Measurements from ENCODE around the gene TNNI3K.

TNNI3K gene

DNA sequence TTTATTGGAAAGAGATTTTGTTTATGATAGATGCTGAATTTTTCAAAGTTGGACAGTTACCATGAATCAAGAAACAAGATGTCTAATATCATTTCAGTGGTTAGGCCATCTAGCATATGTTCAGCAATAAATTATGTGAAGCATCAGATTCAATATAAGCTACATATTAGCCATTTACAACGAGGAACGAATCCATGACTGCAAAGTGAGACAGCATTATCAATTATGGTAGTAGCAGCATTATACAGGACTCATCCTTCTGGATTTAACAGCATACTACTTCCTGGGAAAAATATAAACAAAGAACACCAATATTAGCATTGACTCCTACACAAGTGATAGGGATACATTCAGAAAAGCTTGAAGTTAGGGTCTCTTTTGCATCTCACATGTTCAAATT, 218.1 kb downstream of the TNNI3K start:
- Histone ChIP-seq H3K4me1 (ENCODE audit: insufficient read depth, insufficient read length) (no peaks in the 10 kb centered on the region), H3K4me3 (ENCODE audit: insufficient read length, low read depth) (no peak overlapping the region), H3K9ac (ENCODE audit: insufficient read length, low read depth) (no peak overlapping the region), H3K36me3 (ENCODE audit: insufficient read depth, insufficient read length, low read length) (no peaks in the 10 kb centered on the region), H3K9me3 (ENCODE audit: insufficient read depth, low read length) (no peaks in the 10 kb centered on the region), H3K27me3 (ENCODE audit: insufficient read depth, insufficient read length) (no peaks in the 10 kb centered on the region)
- TF ChIP-seq YY1 (IDR thresholded peaks at IDR 0.05; ENCODE audit: insufficient read depth, insufficient read length) (no peak), ZNF274 (IDR thresholded peaks at IDR 0.05; ENCODE audit: low read depth, low read length) (no peak), SUZ12 (IDR thresholded peaks at IDR 0.05; ENCODE audit: extremely low read depth, insufficient read depth, insufficient read length) (no peak)
- DNase-seq (ENCODE audit: low read depth, low spot score), result no peak

DNA sequence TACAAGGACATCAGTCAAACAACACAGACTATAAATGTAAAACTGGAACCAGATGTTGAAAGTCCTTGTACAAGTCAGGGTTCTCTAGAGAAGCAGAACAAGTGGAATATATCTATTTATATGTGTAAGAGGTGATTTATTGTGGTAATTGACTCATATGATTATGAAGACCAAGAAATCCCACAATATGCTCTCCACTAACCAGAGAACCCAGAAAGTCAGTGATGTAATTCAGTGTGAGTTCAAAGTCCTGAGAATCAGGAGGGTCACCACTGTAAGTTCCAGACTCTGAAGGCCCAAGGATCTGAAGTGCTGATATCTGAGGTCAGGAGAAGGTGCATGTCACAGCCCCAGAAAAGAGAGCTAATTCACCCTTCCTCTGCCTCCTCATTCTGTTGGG, 220.2 kb downstream of the TNNI3K start:
- H3K9ac ChIP-seq (ENCODE audit: insufficient read length, low read depth), result no peak overlapping the region
- TF ChIP-seq YY1 (IDR thresholded peaks at IDR 0.05; ENCODE audit: insufficient read depth, insufficient read length) (no peak), SUZ12 (IDR thresholded peaks at IDR 0.05; ENCODE audit: extremely low read depth, insufficient read depth, insufficient read length) (no peak), ZNF274 (IDR thresholded peaks at IDR 0.05; ENCODE audit: low read depth, low read length) (no peak)
- no peaks in the 10 kb centered on the region for H3K9me3 ChIP-seq (ENCODE audit: insufficient read depth, low read length)
- no peak for DNase-seq (ENCODE audit: low read depth, low spot score)
- H3K4me1 ChIP-seq (ENCODE audit: insufficient read depth, insufficient read length), result no peaks in the 10 kb centered on the region
- no peaks in the 10 kb centered on the region for H3K27me3 ChIP-seq (ENCODE audit: insufficient read depth, insufficient read length)
- H3K4me3 ChIP-seq (ENCODE audit: insufficient read length, low read depth), result no peak overlapping the region
- no peaks in the 10 kb centered on the region for H3K36me3 ChIP-seq (ENCODE audit: insufficient read depth, insufficient read length, low read length)

DNA sequence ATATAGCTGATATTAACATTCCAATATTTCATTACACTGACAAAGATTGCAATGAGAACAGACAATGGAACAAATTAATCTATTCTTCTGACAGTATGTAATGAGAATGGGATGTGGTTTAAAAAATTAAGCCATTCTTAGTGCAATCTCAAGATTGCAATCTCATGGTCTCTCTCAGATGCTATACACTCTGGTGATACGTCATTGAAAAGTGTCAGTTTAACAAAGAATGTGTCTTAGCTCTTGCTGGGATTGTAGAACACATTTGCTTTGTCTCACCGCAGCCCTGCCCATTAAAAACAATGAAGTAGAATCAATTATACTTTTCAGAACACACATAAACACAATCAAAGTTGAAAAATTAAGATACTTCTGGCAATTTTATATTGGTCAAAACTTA, 222.1 kb downstream of the TNNI3K start:
- Histone ChIP-seq H3K4me1 (ENCODE audit: insufficient read depth, insufficient read length) (no peaks in the 10 kb centered on the region), H3K9me3 (ENCODE audit: insufficient read depth, low read length) (no peaks in the 10 kb centered on the region), H3K4me3 (ENCODE audit: insufficient read length, low read depth) (no peak overlapping the region)

DNA sequence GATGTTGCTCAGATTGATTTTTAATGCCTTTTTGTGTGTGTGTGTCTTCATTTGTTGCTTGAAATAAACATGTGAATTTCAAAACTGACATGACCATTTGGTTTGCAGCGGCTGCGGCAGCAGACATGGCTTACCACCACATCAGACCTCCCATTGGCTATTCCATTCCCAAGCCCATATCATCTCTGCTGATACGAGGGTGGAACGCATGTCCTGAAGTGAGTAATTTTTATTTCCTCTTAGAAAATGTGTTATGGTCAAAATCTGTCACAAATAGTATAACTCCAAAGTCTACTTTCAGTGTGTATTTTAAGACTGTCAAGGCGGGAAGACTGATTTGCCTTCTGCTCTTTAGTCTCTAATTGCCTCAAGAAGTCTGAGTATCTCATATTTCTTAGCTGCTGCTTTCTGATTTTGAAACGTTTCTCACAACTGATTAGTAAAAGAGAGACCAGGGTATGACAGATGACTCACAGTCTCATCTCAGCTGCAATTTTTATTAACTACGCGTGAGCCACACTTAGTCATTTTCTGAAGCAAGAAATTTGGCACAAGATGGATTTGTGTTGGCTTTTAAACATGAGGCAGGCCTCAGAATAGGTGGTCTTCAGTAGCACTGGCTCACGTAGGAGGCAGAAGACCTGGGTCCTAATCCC, 228.3 kb downstream of the TNNI3K start:
- Histone ChIP-seq H3K9ac (ENCODE audit: insufficient read length, low read depth) (no peak overlapping the region), H3K36me3 (ENCODE audit: insufficient read depth, insufficient read length, low read length) (no peaks in the 10 kb centered on the region), H3K9me3 (ENCODE audit: insufficient read depth, low read length) (peaks cover 19% of the 10 kb centered on the region; the same call in 1 of the 2 replicates), H3K4me3 (ENCODE audit: insufficient read length, low read depth) (no peak overlapping the region), H3K27me3 (ENCODE audit: insufficient read depth, insufficient read length) (no peaks in the 10 kb centered on the region), H3K4me1 (ENCODE audit: insufficient read depth, insufficient read length) (no peaks in the 10 kb centered on the region)
- no peak for DNase-seq (ENCODE audit: low read depth, low spot score)
- TF ChIP-seq ZNF274 (IDR thresholded peaks at IDR 0.05; ENCODE audit: low read depth, low read length), result no peak
- TF ChIP-seq YY1 (IDR thresholded peaks at IDR 0.05; ENCODE audit: insufficient read depth, insufficient read length), result no peak
- TF ChIP-seq SUZ12 (IDR thresholded peaks at IDR 0.05; ENCODE audit: extremely low read depth, insufficient read depth, insufficient read length), result no peak

More for the DNA sequence above, 222.1 kb downstream of the TNNI3K start:
- TF ChIP-seq ZNF274 (IDR thresholded peaks at IDR 0.05; ENCODE audit: low read depth, low read length) (no peak), SUZ12 (IDR thresholded peaks at IDR 0.05; ENCODE audit: extremely low read depth, insufficient read depth, insufficient read length) (no peak), YY1 (IDR thresholded peaks at IDR 0.05; ENCODE audit: insufficient read depth, insufficient read length) (no peak)
- H3K9ac ChIP-seq (ENCODE audit: insufficient read length, low read depth), result no peak overlapping the region
- no peaks in the 10 kb centered on the region for H3K36me3 ChIP-seq (ENCODE audit: insufficient read depth, insufficient read length, low read length)
- no peak for DNase-seq (ENCODE audit: low read depth, low spot score)
- no peaks in the 10 kb centered on the region for H3K27me3 ChIP-seq (ENCODE audit: insufficient read depth, insufficient read length)

- Histone ChIP-seq H3K27me3 (ENCODE audit: insufficient read depth, insufficient read length) (no peaks in the 10 kb centered on the region), H3K36me3 (ENCODE audit: insufficient read depth, insufficient read length, low read length) (no peaks in the 10 kb centered on the region), H3K9ac (ENCODE audit: insufficient read length, low read depth) (no peak overlapping the region), H3K4me1 (ENCODE audit: insufficient read depth, insufficient read length) (no peaks in the 10 kb centered on the region), H3K9me3 (ENCODE audit: insufficient read depth, low read length) (peaks cover 19% of the 10 kb centered on the region; the same call in 1 of the 2 replicates), H3K4me3 (ENCODE audit: insufficient read length, low read depth) (no peak overlapping the region)
- no peak for TF ChIP-seq ZNF274 (IDR thresholded peaks at IDR 0.05; ENCODE audit: low read depth, low read length)
- TF ChIP-seq SUZ12 (IDR thresholded peaks at IDR 0.05; ENCODE audit: extremely low read depth, insufficient read depth, insufficient read length), result no peak
- TF ChIP-seq YY1 (IDR thresholded peaks at IDR 0.05; ENCODE audit: insufficient read depth, insufficient read length), result no peak
- DNase-seq (ENCODE audit: low read depth, low spot score), result no peak
Observed at GRCh38 chr1:74464037-74464436, 228.8 kb downstream of the TNNI3K start.

DNA sequence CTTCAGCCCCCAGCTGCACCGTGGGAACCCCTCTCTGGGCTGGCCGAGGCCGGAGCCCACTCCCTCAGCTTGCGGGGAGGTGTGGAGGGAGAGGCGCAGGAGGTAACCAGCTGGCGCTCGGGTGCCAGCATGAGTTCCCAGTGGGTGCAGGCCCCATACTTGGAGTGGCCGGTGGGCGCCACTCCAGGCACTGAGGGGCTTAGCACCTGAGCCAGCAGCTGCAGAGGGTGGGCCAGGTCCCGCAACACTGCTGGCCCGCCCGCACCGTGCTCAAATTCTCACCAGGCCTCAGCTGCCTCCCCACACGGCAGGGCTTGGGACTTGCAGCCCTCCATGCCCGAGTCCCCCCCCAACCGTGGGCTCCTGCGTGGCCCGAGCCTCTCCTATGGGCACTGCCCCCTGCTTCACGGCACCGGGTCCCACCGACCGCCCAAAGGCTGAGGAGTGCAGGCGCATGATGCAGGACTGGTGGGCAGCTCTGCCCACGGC, 230.1 kb downstream of the TNNI3K start:
- TF ChIP-seq YY1 (IDR thresholded peaks at IDR 0.05; ENCODE audit: insufficient read depth, insufficient read length), result no peak
- no peak for TF ChIP-seq ZNF274 (IDR thresholded peaks at IDR 0.05; ENCODE audit: low read depth, low read length)
- no peak for TF ChIP-seq SUZ12 (IDR thresholded peaks at IDR 0.05; ENCODE audit: extremely low read depth, insufficient read depth, insufficient read length)
- DNase-seq (ENCODE audit: low read depth, low spot score), result no peak

DNA sequence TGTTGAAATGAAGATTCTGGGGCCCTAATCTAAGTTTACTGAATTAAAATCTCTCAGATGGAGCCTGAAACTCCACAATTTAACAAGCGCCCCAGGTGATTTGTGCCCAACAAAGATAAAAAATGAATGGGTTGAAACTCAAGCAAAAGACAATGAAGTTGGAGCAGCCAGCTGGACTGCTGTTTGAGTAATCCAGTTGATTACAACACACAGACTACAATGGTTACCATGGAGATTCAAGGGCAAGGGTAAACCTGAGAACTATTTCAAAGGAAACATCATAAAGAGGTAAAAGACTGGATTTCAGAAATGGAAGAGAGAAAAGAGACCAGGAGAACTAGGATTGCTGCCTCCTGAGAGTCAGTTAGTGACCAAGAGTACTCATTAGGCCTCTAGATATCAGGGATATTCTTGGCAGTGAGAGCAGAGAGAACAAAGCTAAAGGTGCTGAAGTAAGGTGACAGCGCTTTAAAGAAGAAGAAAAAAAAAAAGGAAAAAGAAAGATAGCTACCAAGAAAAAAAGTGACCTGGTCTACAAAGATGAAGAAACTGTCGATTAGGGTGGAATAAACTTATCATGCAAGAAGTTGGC, 232.7 kb downstream of the TNNI3K start:
- Histone ChIP-seq H3K9ac (ENCODE audit: insufficient read length, low read depth) (no peak overlapping the region), H3K27me3 (ENCODE audit: insufficient read depth, insufficient read length) (no peaks in the 10 kb centered on the region)
- no peak for TF ChIP-seq YY1 (IDR thresholded peaks at IDR 0.05; ENCODE audit: insufficient read depth, insufficient read length)
- TF ChIP-seq ZNF274 (IDR thresholded peaks at IDR 0.05; ENCODE audit: low read depth, low read length), result no peak
- no peak for TF ChIP-seq SUZ12 (IDR thresholded peaks at IDR 0.05; ENCODE audit: extremely low read depth, insufficient read depth, insufficient read length)

More for the DNA sequence above, 230.1 kb downstream of the TNNI3K start:
- Histone ChIP-seq H3K9ac (ENCODE audit: insufficient read length, low read depth) (no peak overlapping the region), H3K36me3 (ENCODE audit: insufficient read depth, insufficient read length, low read length) (no peaks in the 10 kb centered on the region), H3K4me3 (ENCODE audit: insufficient read length, low read depth) (no peak overlapping the region), H3K27me3 (ENCODE audit: insufficient read depth, insufficient read length) (no peaks in the 10 kb centered on the region), H3K4me1 (ENCODE audit: insufficient read depth, insufficient read length) (no peaks in the 10 kb centered on the region), H3K9me3 (ENCODE audit: insufficient read depth, low read length) (peaks cover 19% of the 10 kb centered on the region; the same call in 1 of the 2 replicates)

More for the DNA sequence above, 232.7 kb downstream of the TNNI3K start:
- H3K36me3 ChIP-seq (ENCODE audit: insufficient read depth, insufficient read length, low read length), result no peaks in the 10 kb centered on the region
- peaks cover 19% of the 10 kb centered on the region; the same call in 1 of the 2 replicates for H3K9me3 ChIP-seq (ENCODE audit: insufficient read depth, low read length)
- H3K4me3 ChIP-seq (ENCODE audit: insufficient read length, low read depth), result no peak overlapping the region
- no peak for DNase-seq (ENCODE audit: low read depth, low spot score)
- H3K4me1 ChIP-seq (ENCODE audit: insufficient read depth, insufficient read length), result no peaks in the 10 kb centered on the region
